Ascending aorta (tissue), 2 donors: ENCODE data around the gene CACNG4. TPM values are rescaled to one million over a fixed set of nuclear protein-coding genes. Genes with fewer than 3 reads are reported as not detected.
"Not testable (repeated sequence)": the region's sequence is repeated elsewhere in the genome, so short reads cannot be mapped to it uniquely, and the experiment has no call there.

Experiments used
- DNase-seq, 2 donors: peaks; one replicate each; pipeline ENCODE4 v3.0.0-alpha.2; 2019; ENCODE audit warnings: low spot score in 2 of 2
- H3K27ac ChIP-seq, 2 donors: fragments of 200-600 bp; sonication (generic); one replicate each; pipeline ENCODE4 v1.5.1; 2016 to 2017; ENCODE audit warnings: mild to moderate bottlenecking in 1 of 2
- H3K27me3 ChIP-seq: fragments of 200-600 bp; sonication (generic); one replicate; pipeline ENCODE4 v1.5.1; 2017
- H3K36me3 ChIP-seq, 2 donors: fragments of 200-600 bp; sonication (generic); one replicate each; pipeline ENCODE4 v1.5.1; 2016
- H3K4me1 ChIP-seq, 2 donors: fragments of 200-600 bp; sonication (generic); one replicate each; pipeline ENCODE4 v1.5.1; 2016 to 2017; ENCODE audit warnings: mild to moderate bottlenecking in 1 of 2
- H3K4me3 ChIP-seq, 2 donors: fragments of 200-600 bp; sonication (generic); one replicate each; pipeline ENCODE4 v1.5.1; 2016 to 2017; ENCODE audit warnings: mild to moderate bottlenecking in 1 of 2
- H3K9me3 ChIP-seq, 2 donors: fragments of 200-600 bp; sonication (generic); one replicate each; pipeline ENCODE4 v1.5.1; 2016
- CTCF ChIP-seq, 3 experiments: fragments of 200-600 bp in 2 of 3; fragments of 450-650 bp in 1 of 3; sonication (generic) in 2 of 3; IDR thresholded peaks; one replicate each; pipeline ENCODE4 v1.5.1; 2016 to 2019; ENCODE audit warnings: antibody characterized with exemption in 3 of 3, mild to moderate bottlenecking in 1 of 3, moderate library complexity in 1 of 3
- intact Hi-C: fragments of 100-400 bp; cut with DNase I; formaldehyde crosslinking; loops from one replicate; pipeline ENCODE4 v1.15.1; 2023
- total RNA-seq: library from RNA; depleted of rRNA; stranded (reverse); fragments of >200 nt; gene quantifications from one replicate; pipeline ENCODE4 v1.1.0, GENCODE V29; 2016

CACNG4 gene
- total RNA-seq, 1 donor from 2014 or later = not detected

GRCh38 chr17:67035131-67036083 is 70.9 kb downstream of the CACNG4 start:
- no peak for TF ChIP-seq CTCF (IDR thresholded peaks at IDR 0.05)
- no peaks in the 10 kb centered on the region for H3K4me1 ChIP-seq
- intact Hi-C loops = no loop called here
- H3K27me3 ChIP-seq = no peaks in the 10 kb centered on the region
- no peaks in the 10 kb centered on the region for H3K9me3 ChIP-seq
- DNase-seq = no peak
- H3K27ac ChIP-seq = no peak overlapping the region
- H3K36me3 ChIP-seq = no peaks in the 10 kb centered on the region
- no peak overlapping the region for H3K4me3 ChIP-seq

DNA sequence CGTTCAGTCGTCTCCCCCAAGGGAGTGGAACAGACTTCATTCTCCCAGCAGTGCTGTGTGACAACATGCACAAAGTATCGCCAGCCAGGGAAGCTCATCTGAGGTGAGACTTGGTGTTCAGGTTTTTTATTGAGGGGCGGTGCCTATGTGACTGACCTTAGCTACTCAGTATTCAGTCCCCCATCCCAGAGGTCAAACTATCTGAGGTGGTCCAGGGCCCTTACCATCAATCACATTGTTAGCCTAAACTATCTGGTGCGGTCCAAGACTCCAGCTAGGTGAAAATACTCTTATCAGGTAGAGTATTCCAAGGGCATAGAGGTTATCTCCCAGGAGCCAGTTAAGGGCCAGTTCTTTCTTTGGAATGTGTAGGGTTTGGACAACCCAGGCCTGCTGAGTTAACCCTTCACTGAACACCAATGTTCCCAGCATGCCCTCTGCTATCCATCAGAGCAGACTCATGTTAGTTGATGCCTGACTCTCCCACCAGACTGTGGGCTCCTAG is 74.4 kb downstream of the CACNG4 start:
- Histone ChIP-seq H3K36me3 (no peaks in the 10 kb centered on the region), H3K27ac (no peak overlapping the region), H3K27me3 (no peaks in the 10 kb centered on the region), H3K4me1 (no peaks in the 10 kb centered on the region), H3K9me3 (no peaks in the 10 kb centered on the region), H3K4me3 (no peak overlapping the region)
- TF ChIP-seq CTCF (IDR thresholded peaks at IDR 0.05) = no peak
- intact Hi-C loops = no loop called here
- DNase-seq = no peak

DNA sequence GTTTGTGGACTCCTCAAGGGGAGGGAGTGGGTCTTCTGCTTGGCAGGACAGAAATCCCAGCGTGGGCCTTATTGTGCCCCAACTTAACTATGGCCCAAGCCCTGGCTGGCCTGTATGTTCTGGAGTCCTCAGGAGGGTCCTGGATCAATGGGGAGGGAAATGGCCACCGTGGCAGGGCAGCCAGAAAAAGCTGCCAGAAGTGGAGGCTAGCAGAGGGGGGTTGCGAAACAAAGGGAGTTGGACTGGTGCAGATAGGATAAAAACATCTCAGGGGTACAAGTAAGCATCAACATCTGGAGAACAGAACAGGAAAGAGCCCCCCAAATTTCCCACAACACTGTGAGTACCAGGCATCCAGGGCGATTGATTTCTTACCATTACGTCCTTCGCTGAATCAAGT is 76.1 kb downstream of the CACNG4 start:
- no peak overlapping the region for H3K4me3 ChIP-seq
- no peak overlapping the region for H3K27ac ChIP-seq
- H3K9me3 ChIP-seq = no peaks in the 10 kb centered on the region
- DNase-seq = no peak
- H3K27me3 ChIP-seq = no peaks in the 10 kb centered on the region
- H3K4me1 ChIP-seq = no peaks in the 10 kb centered on the region
- intact Hi-C loops = no loop called here
- no peaks in the 10 kb centered on the region for H3K36me3 ChIP-seq
- no peak for TF ChIP-seq CTCF (IDR thresholded peaks at IDR 0.05)

DNA sequence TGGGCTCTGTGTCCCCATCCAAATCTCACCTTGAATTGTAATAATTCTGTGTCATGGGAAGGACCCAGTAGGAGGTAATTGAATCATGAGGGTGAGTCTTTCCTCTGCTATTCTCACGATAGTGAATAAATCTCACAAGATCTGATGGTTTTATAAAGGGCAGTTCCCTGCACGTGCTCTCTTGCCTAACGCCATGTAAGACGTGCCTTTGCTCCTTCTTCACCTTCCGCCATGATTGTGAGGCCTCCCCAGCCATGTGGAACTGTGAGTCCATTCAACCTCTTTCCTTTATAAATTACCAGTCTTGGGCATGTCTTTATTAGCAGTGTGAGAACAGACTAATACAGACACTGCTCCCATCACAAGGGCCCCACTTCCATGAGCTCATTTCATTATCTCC is 76.6 kb downstream of the CACNG4 start:
- DNase-seq, H3K4me1 ChIP-seq, intact Hi-C loops, H3K4me3 ChIP-seq, H3K9me3 ChIP-seq, H3K36me3 ChIP-seq, H3K27ac ChIP-seq, H3K27me3 ChIP-seq: not testable (repeated sequence)

DNA sequence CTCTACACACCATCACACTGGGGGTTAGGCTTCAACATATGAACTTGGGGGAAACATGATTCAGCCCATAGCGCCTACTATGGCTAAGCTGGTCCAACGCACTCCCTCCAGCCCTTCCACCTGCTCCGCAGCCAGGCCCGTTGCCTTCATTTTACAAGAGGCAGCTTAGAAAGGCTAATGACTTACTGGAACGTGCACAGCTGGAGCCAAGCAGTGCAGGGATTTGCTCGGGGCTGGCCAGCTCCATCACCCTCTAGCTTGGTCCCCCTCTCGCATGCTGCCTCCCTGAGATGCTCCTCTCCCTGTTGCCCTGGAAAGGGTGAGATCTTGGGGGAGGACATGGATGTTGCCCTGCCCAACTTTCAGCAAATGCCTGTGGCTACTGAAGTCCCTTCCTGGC is 77.0 kb downstream of the CACNG4 start:
- intact Hi-C loops = no loop called here

More for the DNA sequence above, 77.0 kb downstream of the CACNG4 start:
- no peaks in the 10 kb centered on the region for H3K4me1 ChIP-seq
- H3K9me3 ChIP-seq = no peaks in the 10 kb centered on the region
- no peak for TF ChIP-seq CTCF (IDR thresholded peaks at IDR 0.05)
- no peak overlapping the region for H3K4me3 ChIP-seq
- no peaks in the 10 kb centered on the region for H3K27me3 ChIP-seq
- no peak overlapping the region for H3K27ac ChIP-seq
- no peaks in the 10 kb centered on the region for H3K36me3 ChIP-seq
- no peak for DNase-seq
